HTR-8/SVneo (cell line): ENCODE measurements around the gene DNPH1.
A peak's percentile ranks its signal among the peaks of the same experiment; 100 is the strongest.

ENCODE experiments used
- DNase-seq: peaks from one replicate; pipeline ENCODE4 v3.0.0; 2011; ENCODE audit warnings: low spot score, mixed read lengths; ENCODE audit not compliant: insufficient read length
- FAIRE-seq: peaks from 2 replicates; lab custom pipeline; 2011; peaks lifted over from hg19 to GRCh38; lab: Jason Lieb, UNC

Gene DNPH1

DNA sequence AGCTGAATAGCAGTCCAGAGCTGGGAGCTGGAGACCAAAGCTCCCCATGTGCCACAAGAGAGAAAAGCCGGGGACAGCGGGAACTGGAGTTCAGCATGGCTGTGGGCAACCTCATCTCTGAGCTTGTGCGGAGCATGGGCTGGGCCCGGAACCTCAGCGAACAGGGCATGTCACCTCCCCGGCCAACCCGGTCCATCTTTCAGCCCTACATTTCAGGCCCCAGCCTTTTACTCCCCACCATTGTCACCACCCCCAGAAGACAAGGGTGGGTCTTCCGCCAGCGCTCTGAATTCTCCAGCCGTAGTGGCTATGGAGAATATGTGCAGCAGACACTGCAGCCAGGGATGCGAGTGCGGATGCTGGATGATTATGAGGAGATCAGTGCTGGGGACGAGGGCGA lies 43.3 kb downstream of the DNPH1 start:
- DNase-seq (no peak), FAIRE-seq (no peak)

- no peak for FAIRE-seq
- DNase-seq: no peak
Measured at GRCh38 chr6:43185391-43185985, 43.8 kb downstream of the DNPH1 start.

- FAIRE-seq (no peak), DNase-seq (no peak)
Measured at GRCh38 chr6:43184268-43184985, 44.9 kb downstream of the DNPH1 start.

- DNase-seq (no peak), FAIRE-seq (no peak)
Measured at GRCh38 chr6:43183441-43183840, 45.8 kb downstream of the DNPH1 start.

- DNase-seq (no peak), FAIRE-seq (no peak)
Measured at GRCh38 chr6:43181942-43182860, 47.1 kb downstream of the DNPH1 start, which contains the start of gene CUL9. Gene CUL9 (plus strand): TSS chr6:43182196. CDS start chr6:43184311, 2,115 bp downstream.

GRCh38 chr6:43181621-43181941 lies 47.7 kb downstream of the DNPH1 start:
- FAIRE-seq (no peak), DNase-seq (no peak)

DNA sequence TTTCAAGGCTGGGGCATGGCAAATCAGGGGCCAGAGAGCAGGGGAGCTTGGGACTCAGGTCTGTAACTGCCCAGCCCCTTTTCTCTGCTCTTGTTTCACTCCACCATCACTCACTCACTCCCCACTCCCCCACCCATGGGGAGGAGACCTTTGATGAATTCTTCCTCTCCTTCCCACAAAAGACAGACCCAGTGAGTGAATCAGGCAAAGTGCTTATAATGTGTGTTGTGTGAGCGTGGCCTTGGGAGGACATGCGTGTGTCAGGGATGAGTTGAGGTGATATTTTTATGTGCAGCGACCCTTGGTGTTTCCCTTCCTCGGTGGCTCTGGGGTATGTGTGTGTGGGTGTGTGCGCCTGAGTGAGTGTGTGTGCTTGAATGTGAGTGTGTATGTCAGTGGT lies 48.3 kb downstream of the DNPH1 start:
- DNase-seq (no peak), FAIRE-seq (no peak)

DNA sequence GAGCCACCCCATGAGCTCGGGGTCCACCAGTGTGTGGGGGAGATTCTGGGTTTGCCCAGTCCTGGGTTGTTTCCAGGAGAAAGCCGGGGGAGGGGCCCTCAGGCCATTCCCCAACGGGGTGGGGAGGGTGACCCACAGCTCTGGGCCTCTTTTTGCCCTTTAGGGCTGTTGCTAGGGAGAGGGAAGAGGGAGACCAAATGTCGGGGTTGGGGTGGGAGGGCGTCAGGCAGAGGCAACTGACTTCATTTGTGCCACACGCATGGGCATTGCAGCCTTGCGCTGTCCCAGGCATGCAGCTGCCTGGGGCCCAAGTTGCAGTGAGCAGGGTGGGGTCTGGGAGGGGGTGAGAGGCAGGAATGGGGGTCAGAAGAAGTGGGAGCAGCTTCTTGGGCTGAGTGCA lies 49.2 kb downstream of the DNPH1 start:
- no peak for DNase-seq
- no peak for FAIRE-seq

GRCh38 chr6:43178951-43179830 lies 50.1 kb downstream of the DNPH1 start:
- DNase-seq (no peak), FAIRE-seq (no peak)

GRCh38 chr6:43178150-43178549 lies 51.1 kb downstream of the DNPH1 start:
- DNase-seq: no peak
- no peak for FAIRE-seq

GRCh38 chr6:43176423-43176786 lies 52.9 kb downstream of the DNPH1 start:
- FAIRE-seq (no peak), DNase-seq (no peak)

- FAIRE-seq (peak; percentile 26), DNase-seq (no peak)
Measured at GRCh38 chr6:43175676-43176422, 53.4 kb downstream of the DNPH1 start.
